B cell (primary cell): Measurements from ENCODE around the gene CRISPLD2. TPM values are rescaled to one million over a fixed set of nuclear protein-coding genes. Genes with fewer than 3 reads are reported as not detected.

Experiments
- ATAC-seq: fragments of 200-7000 bp; cut with Tn5 transposase; one replicate; pipeline ENCODE4 v1.10.0; 2021; ENCODE audit warnings: low read depth, mild to moderate bottlenecking, moderate number of reproducible peaks, moderate library complexity
- CTCF ChIA-PET: fragments of 350-600 bp; sonication (Branson Sonifier 250); formaldehyde crosslinking; loops from one replicate; lab custom pipeline; 2021; ENCODE audit warnings: antibody characterized with exemption, inconsistent platforms; lab: Charles Lee
- POLR2A ChIA-PET: fragments of 350-600 bp; sonication (Branson Sonifier 250); formaldehyde crosslinking; loops from one replicate; lab custom pipeline; 2021; ENCODE audit warnings: antibody characterized with exemption; lab: Charles Lee
- DNase-seq: peaks from one replicate; pipeline ENCODE4 v3.0.0; 2013
- H2AFZ ChIP-seq: 2 replicates; pipeline ENCODE4 v1.6.1; 2012; ENCODE audit warnings: mild to moderate bottlenecking, low read depth, low read length; ENCODE audit not compliant: insufficient read depth, poor library complexity, severe bottlenecking
- H3K27ac ChIP-seq, 2 donors: 1 replicate in 1 of 2; 2 replicates in 1 of 2; pipeline ENCODE4 v1.5.1; 2012 to 2013; ENCODE audit warnings: low read length in 2 of 2, mild to moderate bottlenecking in 2 of 2, moderate library complexity in 1 of 2
- H3K27me3 ChIP-seq, 4 experiments: fragments of 200-600 bp in 1 of 4; sonication (generic) in 1 of 4; replicated peaks in 1 of 4; 1 replicate in 2 of 4; 2 replicates in 2 of 4; pipeline versions ENCODE4 v1.6.1 to v1.7.0; 2013 to 2016; ENCODE audit warnings: low read length in 3 of 4, mild to moderate bottlenecking in 2 of 4, mixed read lengths in 1 of 4, moderate library complexity in 1 of 4; ENCODE audit not compliant: insufficient read depth in 4 of 4, control insufficient read depth in 3 of 4; ENCODE audit errors: control extremely low read depth in 1 of 4
- H3K36me3 ChIP-seq, 2 experiments: replicated peaks in 1 of 2; 1 replicate in 1 of 2; 2 replicates in 1 of 2; pipeline versions ENCODE4 v1.6.1 to v1.7.1; 2013; ENCODE audit warnings: low read length in 1 of 2; ENCODE audit not compliant: insufficient read depth in 2 of 2, control insufficient read depth in 1 of 2; ENCODE audit errors: control extremely low read depth in 1 of 2, extremely low read depth in 1 of 2
- H3K4me1 ChIP-seq, 2 donors: fragments of 200-600 bp in 1 of 2; sonication (generic) in 1 of 2; 1 replicate in 1 of 2; 2 replicates in 1 of 2; pipeline versions ENCODE4 v1.5.1 to v1.6.1; 2013 to 2017; ENCODE audit warnings: low read length in 2 of 2; ENCODE audit not compliant: control insufficient read depth in 2 of 2, insufficient read depth in 2 of 2
- H3K4me2 ChIP-seq: replicated peaks from 2 replicates; pipeline ENCODE3; 2012; ENCODE audit warnings: mild to moderate bottlenecking, low read depth, low read length; ENCODE audit not compliant: poor library complexity, severe bottlenecking
- H3K4me3 ChIP-seq, 5 experiments: fragments of 200-600 bp in 1 of 5; sonication (generic) in 1 of 5; 1 replicate in 3 of 5; 2 replicates in 2 of 5; pipeline versions ENCODE4 v1.5.1 to v1.7.0; 2011 to 2016; ENCODE audit warnings: low read length in 4 of 5, mild to moderate bottlenecking in 4 of 5, low read depth in 2 of 5, control low read depth in 1 of 5, moderate library complexity in 1 of 5; ENCODE audit not compliant: insufficient read depth in 1 of 5; ENCODE audit errors: control extremely low read depth in 1 of 5, extremely low read depth in 1 of 5
- H3K79me2 ChIP-seq: fragments of 200-600 bp; sonication (generic); one replicate; pipeline ENCODE4 v1.6.0; 2016; ENCODE audit warnings: low read length; ENCODE audit not compliant: control insufficient read depth, insufficient read depth
- H3K9ac ChIP-seq: fragments of 200-600 bp; sonication (generic); 2 replicates; pipeline ENCODE4 v1.6.1; 2017; ENCODE audit warnings: mild to moderate bottlenecking, low read length, moderate library complexity
- H3K9me3 ChIP-seq, 3 donors: one replicate each; pipeline versions ENCODE4 v1.6.1 to v1.7.1; 2013; ENCODE audit warnings: low read length in 2 of 3; ENCODE audit not compliant: control insufficient read depth in 2 of 3, insufficient read depth in 1 of 3; ENCODE audit errors: control extremely low read depth in 1 of 3
- H4K20me1 ChIP-seq: 2 replicates; pipeline ENCODE4 v1.6.0; 2012; ENCODE audit warnings: mild to moderate bottlenecking, low read length; ENCODE audit not compliant: insufficient read depth, control insufficient read depth, poor library complexity, severe bottlenecking
- H3K27ac Mint-ChIP-seq: one replicate; pipeline ENCODE4 v1.8.0; 2021; ENCODE audit warnings: mixed read lengths
- H3K27me3 Mint-ChIP-seq: one replicate; pipeline ENCODE4 v1.8.0; 2021; ENCODE audit warnings: mixed read lengths
- H3K4me1 Mint-ChIP-seq: one replicate; pipeline ENCODE4 v1.8.0; 2021; ENCODE audit warnings: mixed read lengths
- H3K4me3 Mint-ChIP-seq: one replicate; pipeline ENCODE4 v1.8.0; 2021; ENCODE audit warnings: mixed read lengths
- H3K9me3 Mint-ChIP-seq: one replicate; pipeline ENCODE4 v1.8.0; 2022; ENCODE audit warnings: mixed read lengths; ENCODE audit not compliant: insufficient read depth
- EZH2 ChIP-seq: IDR thresholded peaks from 2 replicates; pipeline ENCODE4 v1.6.1; 2012; ENCODE audit warnings: borderline replicate concordance, low read depth, mild to moderate bottlenecking, moderate library complexity, low read length; ENCODE audit not compliant: insufficient read depth, poor library complexity, severe bottlenecking
- WGBS: methylation state at CpG from one replicate; pipeline ENCODE4 v1.1.5; 2013; ENCODE audit warnings: missing lambda C conversion rate; ENCODE audit not compliant: insufficient coverage; 5-methylcytosine and 5-hydroxymethylcytosine counted together
- intact Hi-C: fragments of 100-400 bp; cut with micrococcal nuclease; formaldehyde crosslinking; loops from one replicate; pipeline ENCODE4 v1.10.0; 2022
- polyA plus RNA-seq: library from polyadenylated mRNA; depleted of rRNA; stranded (reverse); fragments of >200 nt; gene quantifications from 2 replicates; pipeline ENCODE4 v1.2.3, GENCODE V29; 2012
- total RNA-seq, 2 donors: library from RNA; stranded (reverse); fragments of 120-200 nt in 1 of 2; gene quantifications; 1 replicate in 1 of 2; 2 replicates in 1 of 2; pipeline versions ENCODE4 v1.2.3 to v1.2.4, GENCODE V29; 2013 to 2022
- TF ChIP-seq, protein P1 (sequence below): fragments of 200-600 bp; IDR thresholded peaks from one replicate; pipeline ENCODE4 v1.8.0; 2022; ENCODE audit warnings: antibody characterized with exemption, mild to moderate bottlenecking

CRISPLD2 gene
- total and polyA plus RNA-seq, 2 donors (not counting 1 experiment from before 2014, with no cell fraction given), result 0.25 to 0.37 TPM

GRCh38 chr16:84860383-84860782, 40.6 kb downstream of the CRISPLD2 start:
- no peak overlapping the region for H3K9ac ChIP-seq
- ATAC-seq, result no peak
- Mint-ChIP-seq H3K27ac (no peak overlapping the region), H3K27me3 (peaks cover 4% of the 10 kb centered on the region), H3K4me3 (no peak overlapping the region), H3K4me1 (no peaks in the 10 kb centered on the region), H3K9me3 (peaks cover 5% of the 10 kb centered on the region)
- no peaks in the 10 kb centered on the region for H3K36me3 ChIP-seq
- no peak overlapping the region for H3K4me3 ChIP-seq
- intact Hi-C loops, result no loop called here
- no peak overlapping the region for H2AFZ ChIP-seq
- WGBS, result 97% methylated on average over 9 of the region's 9 CpGs
- peaks cover 0 to 2% (median 0%) of the 10 kb centered on the region in 4 experiments for H3K27me3 ChIP-seq
- no peak for DNase-seq
- H3K9me3 ChIP-seq, result peaks cover 0 to 16% (median 2%) of the 10 kb centered on the region in 3 donors
- no peak overlapping the region for H3K27ac ChIP-seq
- ChIA-PET CTCF (interaction anchor here (1.0 kb wide), 1 partner anchor 95 kb away, joined by 3 read pairs; no protein-coding TSS in a partner anchor), POLR2A (no interaction called here)
- H4K20me1 ChIP-seq, result no peaks in the 10 kb centered on the region
- H3K4me1 ChIP-seq, result no peaks in the 10 kb centered on the region
- no peaks in the 10 kb centered on the region for H3K79me2 ChIP-seq
- TF ChIP-seq, protein P1, sequence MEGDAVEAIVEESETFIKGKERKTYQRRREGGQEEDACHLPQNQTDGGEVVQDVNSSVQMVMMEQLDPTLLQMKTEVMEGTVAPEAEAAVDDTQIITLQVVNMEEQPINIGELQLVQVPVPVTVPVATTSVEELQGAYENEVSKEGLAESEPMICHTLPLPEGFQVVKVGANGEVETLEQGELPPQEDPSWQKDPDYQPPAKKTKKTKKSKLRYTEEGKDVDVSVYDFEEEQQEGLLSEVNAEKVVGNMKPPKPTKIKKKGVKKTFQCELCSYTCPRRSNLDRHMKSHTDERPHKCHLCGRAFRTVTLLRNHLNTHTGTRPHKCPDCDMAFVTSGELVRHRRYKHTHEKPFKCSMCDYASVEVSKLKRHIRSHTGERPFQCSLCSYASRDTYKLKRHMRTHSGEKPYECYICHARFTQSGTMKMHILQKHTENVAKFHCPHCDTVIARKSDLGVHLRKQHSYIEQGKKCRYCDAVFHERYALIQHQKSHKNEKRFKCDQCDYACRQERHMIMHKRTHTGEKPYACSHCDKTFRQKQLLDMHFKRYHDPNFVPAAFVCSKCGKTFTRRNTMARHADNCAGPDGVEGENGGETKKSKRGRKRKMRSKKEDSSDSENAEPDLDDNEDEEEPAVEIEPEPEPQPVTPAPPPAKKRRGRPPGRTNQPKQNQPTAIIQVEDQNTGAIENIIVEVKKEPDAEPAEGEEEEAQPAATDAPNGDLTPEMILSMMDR, result no peak
- TF ChIP-seq EZH2, result no peak
- H3K4me2 ChIP-seq, result no peak overlapping the region

GRCh38 chr16:84861671-84862070, 41.9 kb downstream of the CRISPLD2 start:
- CTCF ChIA-PET, result no interaction called here
- no peaks in the 10 kb centered on the region for H3K4me1 Mint-ChIP-seq
- POLR2A ChIA-PET, result no interaction called here
- Histone ChIP-seq H3K9me3 (peaks cover 0 to 16% (median 2%) of the 10 kb centered on the region in 3 donors), H2AFZ (no peak overlapping the region), H3K4me3 (no peak overlapping the region), H3K4me1 (no peaks in the 10 kb centered on the region), H4K20me1 (no peaks in the 10 kb centered on the region), H3K4me2 (no peak overlapping the region), H3K27me3 (peaks cover 0 to 2% (median 0%) of the 10 kb centered on the region in 4 experiments), H3K79me2 (no peaks in the 10 kb centered on the region), H3K27ac (no peak overlapping the region), H3K36me3 (no peaks in the 10 kb centered on the region), H3K9ac (no peak overlapping the region)
- H3K27ac Mint-ChIP-seq, result no peak overlapping the region
- TF ChIP-seq EZH2, result no peak
- TF ChIP-seq, protein P1, result no peak
- 93% methylated on average over 4 of the region's 7 CpGs for WGBS
- intact Hi-C loops, result no loop called here
- H3K27me3 Mint-ChIP-seq, result peaks cover 11% of the 10 kb centered on the region
- DNase-seq (no peak), ATAC-seq (no peak)
- no peak overlapping the region for H3K4me3 Mint-ChIP-seq
- H3K9me3 Mint-ChIP-seq, result peaks cover 5% of the 10 kb centered on the region
